Keratinocyte (primary cell): Measurements from ENCODE around the gene DENND11.

Experiments used
- CTCF ChIP-seq, 3 experiments: IDR thresholded peaks in 1 of 3; conservative IDR thresholded peaks in 1 of 3; optimal IDR thresholded peaks in 1 of 3; 2 replicates in 2 of 3; 3 replicates in 1 of 3; pipeline versions ENCODE3 to v1.5.1; 2011; ENCODE audit warnings: low read length in 3 of 3, mild to moderate bottlenecking in 3 of 3, moderate library complexity in 2 of 3, control low read depth in 1 of 3, inconsistent platforms in 1 of 3; ENCODE audit not compliant: insufficient read depth in 2 of 3; ENCODE audit errors: extremely low read depth in 1 of 3
- EZH2 ChIP-seq: IDR thresholded peaks from one replicate; pipeline ENCODE4 v1.6.1; 2012; ENCODE audit warnings: inconsistent platforms, mild to moderate bottlenecking, low read length, moderate library complexity

GRCh38 chr7:141704741-141705140 is 2.8 kb upstream of the DENND11 start:
- TF ChIP-seq CTCF (optimal IDR thresholded peaks at IDR 0.05 in 1 of 3, IDR thresholded peaks at IDR 0.05 in 1 of 3, conservative IDR thresholded peaks at IDR 0.05 in 1 of 3; ENCODE audit: extremely low read depth in 1 of 3, insufficient read depth in 2 of 3, low read length in 3 of 3) (no peak), EZH2 (no peak)
